NCI-H226 (cell line): ENCODE measurements around the gene MLLT3.

Experiments
- DNase-seq: peaks from one replicate; pipeline ENCODE4 v3.0.0-alpha.2; 2015

MLLT3 gene

GRCh38 chr9:20472342-20473045 lies 149.8 kb downstream of the MLLT3 start:
- no peak for DNase-seq

DNA sequence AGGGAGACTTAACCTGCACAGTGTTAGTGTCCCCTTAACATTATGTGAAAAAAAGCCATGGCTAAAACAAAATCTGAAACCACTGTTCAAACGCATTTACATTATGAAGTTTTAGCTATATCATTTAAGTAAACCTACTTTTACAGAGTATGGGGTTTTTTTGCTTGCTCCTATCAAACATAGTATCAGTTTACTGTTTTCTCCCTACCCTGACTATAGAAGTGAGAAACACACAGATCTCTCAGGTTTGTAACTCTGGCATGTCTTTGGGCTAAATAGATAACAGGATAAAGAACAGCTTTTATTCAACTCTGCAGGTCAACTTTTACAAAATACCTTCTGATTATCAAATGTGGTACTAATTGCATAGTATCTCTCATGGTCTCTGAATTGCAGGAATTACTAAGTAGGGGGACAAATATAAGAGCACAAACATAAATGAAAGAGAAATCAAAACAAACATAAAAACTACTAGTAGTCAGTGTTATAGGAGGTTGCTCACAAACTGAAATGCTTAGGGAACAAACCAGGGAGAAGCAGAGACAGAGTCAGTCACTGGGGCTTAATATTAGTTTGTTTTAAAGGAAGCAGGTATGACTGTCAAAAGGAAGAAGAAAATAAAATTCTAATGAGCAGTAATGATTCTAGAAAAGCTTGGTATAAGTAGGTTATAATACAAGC lies 155.8 kb downstream of the MLLT3 start:
- no peak for DNase-seq

DNA sequence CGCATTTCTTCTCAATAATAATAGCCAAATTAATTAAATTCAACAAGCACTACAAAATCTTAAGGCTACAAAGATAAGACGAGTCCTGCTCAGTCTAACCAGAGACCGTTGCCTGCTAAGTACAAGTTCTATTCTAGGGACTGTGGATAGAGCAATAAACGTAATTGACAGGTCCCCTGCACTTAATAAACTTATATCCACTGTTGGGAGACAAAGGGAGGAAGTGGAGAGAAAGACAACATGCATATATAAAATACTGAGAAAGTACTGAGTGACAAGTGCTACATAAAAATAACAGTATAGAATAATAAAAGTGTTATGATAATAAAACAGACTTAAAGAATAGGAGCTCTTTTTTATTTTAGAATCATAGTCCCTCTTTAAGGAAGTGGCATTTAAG lies 158.1 kb downstream of the MLLT3 start:
- DNase-seq = no peak

DNA sequence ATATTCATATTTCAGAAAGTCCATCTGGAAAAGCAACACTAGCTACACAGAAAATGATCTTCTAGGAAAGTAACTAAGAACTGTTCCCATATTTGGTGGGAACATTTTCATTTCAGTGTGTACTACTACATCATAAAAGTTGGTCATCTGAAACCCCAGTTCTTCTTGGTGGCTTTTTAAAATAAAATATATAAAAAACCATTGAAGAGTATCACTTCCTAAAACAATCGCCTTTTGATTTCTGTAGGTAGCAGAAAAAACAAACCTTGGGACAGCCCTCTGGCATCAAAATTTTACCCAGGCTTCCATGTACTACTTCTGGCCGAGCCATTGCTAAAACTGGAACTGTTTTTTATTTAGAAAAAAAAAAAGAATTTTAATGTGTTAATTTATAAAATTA lies 158.5 kb downstream of the MLLT3 start:
- DNase-seq = no peak

GRCh38 chr9:20462410-20462809 lies 159.9 kb downstream of the MLLT3 start:
- DNase-seq = no peak

DNA sequence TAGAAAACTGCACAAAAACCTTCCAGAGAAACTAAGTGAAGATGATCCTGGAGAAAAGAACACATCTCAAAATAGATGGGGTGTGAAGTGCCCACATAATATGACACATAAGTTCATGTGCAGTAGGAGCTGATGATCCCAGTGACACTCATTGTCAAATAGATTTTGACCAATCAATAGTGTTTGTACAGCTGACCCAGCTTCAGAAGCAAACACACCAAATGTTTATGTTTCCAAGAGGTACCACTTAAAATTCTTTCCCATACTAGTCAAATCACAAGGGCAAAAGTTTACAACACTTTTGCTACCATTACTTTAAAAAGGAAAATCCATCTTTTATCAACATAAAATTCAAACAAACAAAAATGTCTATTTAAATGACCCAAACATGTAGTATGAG lies 175.0 kb downstream of the MLLT3 start:
- no peak for DNase-seq

GRCh38 chr9:20446248-20446647 lies 176.1 kb downstream of the MLLT3 start:
- no peak for DNase-seq

- DNase-seq = no peak
Observed at GRCh38 chr9:20442461-20443319, 179.6 kb downstream of the MLLT3 start.

GRCh38 chr9:20441711-20442423 lies 180.4 kb downstream of the MLLT3 start:
- DNase-seq = no peak

DNA sequence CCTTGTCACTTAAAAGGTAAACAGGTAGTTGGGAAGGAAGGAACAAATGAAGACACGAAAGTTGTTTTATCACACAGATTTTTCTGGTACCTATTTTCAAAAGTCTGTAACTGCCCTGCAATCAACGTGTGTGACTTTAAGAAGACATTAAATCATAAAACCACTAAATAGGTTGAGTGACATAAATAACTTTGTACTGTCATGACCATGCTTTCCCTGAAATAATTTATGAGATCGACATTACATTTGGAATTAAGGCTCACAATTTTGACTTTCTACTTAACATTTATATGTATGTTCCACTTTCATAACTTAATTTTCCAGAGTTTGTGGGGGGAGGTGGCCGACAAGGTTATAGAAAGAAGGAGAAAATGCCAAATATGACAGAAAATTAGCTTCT lies 181.1 kb downstream of the MLLT3 start:
- no peak for DNase-seq

- DNase-seq = no peak
Observed at GRCh38 chr9:20437476-20437875, 184.8 kb downstream of the MLLT3 start.

GRCh38 chr9:20436476-20437195 lies 185.7 kb downstream of the MLLT3 start:
- no peak for DNase-seq

DNA sequence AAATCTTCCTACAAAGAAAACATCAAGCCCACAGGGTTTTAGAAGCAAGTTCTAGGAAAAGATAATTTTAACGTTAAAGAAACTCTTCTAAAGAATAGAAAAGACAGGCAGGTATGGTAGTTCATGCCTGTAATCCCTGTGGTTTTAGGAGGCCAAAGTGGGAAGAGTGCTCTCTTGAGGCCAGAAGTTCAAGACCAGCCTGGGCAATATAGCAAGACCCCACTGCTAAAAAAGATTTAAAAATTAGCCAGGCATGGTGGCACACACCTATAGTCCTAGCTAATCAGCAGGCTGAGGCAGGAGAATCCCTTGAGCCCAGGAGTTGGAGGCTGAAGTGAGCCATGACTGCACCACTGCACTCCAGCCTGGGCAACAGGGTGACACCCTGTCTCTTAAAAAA lies 193.3 kb downstream of the MLLT3 start:
- DNase-seq = no peak

DNA sequence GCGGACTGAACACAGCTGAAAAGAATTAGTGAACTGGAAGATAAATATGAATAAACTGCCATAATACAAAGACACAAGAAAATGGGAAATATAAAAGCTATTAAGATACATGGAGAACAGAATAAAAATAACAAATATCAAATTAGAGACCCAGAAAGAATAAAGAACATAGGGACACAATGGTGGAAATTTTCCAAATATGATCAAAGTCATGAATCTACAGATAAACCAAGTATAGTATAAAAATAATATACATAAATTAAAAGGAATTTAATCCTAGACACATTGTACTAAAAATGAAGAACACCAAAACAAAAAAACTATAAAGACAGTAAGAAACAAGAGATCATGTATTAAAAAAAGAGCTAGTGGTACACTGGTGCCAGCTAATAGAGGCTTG lies 194.9 kb downstream of the MLLT3 start:
- no peak for DNase-seq

DNA sequence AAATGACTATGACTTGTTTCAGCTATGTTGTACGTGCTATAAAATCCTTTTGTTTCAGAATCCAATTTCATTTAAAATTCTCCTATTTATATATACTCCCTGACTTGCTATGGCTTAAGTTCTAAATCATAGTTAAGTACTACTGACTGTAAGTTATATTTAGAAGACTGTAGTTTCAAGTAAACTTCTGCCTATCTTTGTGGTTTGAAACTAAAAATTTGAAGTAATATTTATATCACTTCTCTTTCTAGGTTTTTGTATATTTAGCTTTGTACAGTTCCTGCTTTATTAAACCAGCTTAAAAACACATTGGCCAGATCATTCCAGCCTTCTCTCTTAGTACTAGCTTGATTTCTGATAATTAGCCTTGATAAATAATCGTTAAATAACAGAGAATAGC lies 196.3 kb downstream of the MLLT3 start:
- DNase-seq = no peak

DNA sequence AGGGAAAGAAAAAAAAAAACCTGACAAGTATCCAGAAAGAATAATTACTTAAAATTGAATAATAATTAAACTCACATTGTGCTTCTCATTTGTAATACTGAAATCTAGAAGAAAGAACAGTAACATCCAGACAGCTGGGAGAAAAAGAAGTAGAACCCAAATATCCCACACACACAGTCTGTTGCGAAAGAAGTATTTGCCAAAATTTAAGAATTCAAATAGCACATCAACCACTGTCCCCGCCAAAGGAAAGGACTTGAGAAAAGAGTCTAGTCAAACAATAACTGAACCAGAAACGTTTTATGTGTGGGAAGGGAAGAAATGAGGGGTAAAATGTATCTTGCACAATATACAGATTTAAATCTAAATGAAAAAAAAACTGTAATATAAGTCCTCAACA lies 202.8 kb downstream of the MLLT3 start:
- DNase-seq = no peak

DNA sequence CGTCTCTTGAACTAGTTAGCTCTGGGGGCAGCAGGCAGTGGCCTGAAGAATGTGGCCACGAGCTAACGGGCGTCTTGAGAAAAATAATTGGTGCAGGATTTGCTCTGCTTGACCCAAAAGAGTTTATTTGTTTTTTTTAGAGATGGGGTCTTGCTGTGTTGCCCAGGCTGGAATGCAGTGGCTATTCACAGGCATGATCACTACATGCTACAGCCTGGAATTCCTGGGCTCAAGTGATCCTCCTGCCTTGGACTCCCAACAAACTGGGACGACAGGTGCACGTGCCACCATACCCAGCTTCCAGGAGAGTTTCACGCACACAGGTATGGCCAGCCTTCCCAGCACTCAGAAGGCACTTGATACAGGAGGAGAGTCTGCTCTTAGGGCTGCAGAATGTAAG lies 203.8 kb downstream of the MLLT3 start:
- DNase-seq = no peak

- no peak for DNase-seq
Observed at GRCh38 chr9:20417373-20418080, 204.8 kb downstream of the MLLT3 start.

DNA sequence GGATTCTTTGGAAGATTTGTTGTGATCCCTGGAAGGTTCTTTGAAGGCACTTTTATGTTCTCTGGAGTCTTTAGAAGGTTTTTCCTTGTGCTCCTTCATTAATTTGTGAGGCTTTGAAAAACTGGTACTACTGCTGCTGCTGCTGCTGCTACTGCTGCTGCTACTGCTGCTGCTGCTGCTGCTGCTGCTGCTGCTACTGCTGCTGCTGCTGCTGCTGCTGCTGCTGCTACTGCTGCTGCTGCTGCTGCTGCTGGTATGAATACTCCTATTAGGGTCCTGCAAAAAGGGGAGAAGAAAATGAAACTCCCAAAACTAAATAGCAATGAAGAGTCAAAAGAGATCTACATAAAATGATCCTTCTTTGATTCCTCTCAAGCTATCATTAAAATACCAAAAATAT lies 208.1 kb downstream of the MLLT3 start:
- DNase-seq = no peak

GRCh38 chr9:20409321-20410092 lies 212.8 kb downstream of the MLLT3 start:
- DNase-seq = no peak

- no peak for DNase-seq
Observed at GRCh38 chr9:20408513-20408912, 213.8 kb downstream of the MLLT3 start.
